Measurements from ENCODE around the gene BTNL3. TPM values are rescaled to one million over a fixed set of nuclear protein-coding genes. Genes with fewer than 3 reads are reported as not detected.

The BTNL3 gene, protein sequence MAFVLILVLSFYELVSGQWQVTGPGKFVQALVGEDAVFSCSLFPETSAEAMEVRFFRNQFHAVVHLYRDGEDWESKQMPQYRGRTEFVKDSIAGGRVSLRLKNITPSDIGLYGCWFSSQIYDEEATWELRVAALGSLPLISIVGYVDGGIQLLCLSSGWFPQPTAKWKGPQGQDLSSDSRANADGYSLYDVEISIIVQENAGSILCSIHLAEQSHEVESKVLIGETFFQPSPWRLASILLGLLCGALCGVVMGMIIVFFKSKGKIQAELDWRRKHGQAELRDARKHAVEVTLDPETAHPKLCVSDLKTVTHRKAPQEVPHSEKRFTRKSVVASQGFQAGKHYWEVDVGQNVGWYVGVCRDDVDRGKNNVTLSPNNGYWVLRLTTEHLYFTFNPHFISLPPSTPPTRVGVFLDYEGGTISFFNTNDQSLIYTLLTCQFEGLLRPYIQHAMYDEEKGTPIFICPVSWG
- total RNA-seq, result 1 to 10 TPM in 3 of 7 donors, under 1 TPM in 2, not detected in 2; 0.37 to 2.4 (median 1.0) TPM
- polyA plus RNA-seq, result under 1 TPM; 0.09 to 0.13 (median 0.13) TPM
- long read RNA-seq, donor 1, partial matches to known transcripts, result 0 of 1 reads
- long read RNA-seq, donor 1, other reads (novel, unspliced or antisense), result 0 of 1 reads
- long read RNA-seq, donor 2, result 0 reads

DNA sequence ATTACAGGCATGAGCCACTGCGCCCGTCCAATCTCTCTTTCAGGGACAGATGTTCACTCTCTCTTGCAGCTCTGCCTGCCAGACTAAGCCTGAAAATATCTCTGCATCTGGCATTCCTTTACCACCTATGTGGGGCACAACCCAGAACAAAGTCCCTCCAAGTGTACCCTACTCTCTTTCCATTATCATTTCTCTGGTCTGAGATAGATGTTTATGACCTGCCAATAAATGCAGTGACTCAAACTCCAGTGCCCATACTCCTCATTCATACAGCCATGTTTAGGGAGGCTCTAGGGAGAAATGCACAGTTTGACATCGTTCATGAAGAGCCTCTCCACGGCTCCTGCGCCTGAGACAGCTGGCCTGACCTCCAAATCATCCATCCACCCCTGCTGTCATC, at the start of gene BTNL3:
Gene BTNL3, plus strand, starts transcription at position 255 of the 400 bp plus-strand sequence. CDS start 183 bp downstream, outside the sequence.
- DNase-seq, result no peak
- 72 to 97% (median 82%) methylated on average over 5 of the region's 5 CpGs for WGBS, 5 donors

DNA sequence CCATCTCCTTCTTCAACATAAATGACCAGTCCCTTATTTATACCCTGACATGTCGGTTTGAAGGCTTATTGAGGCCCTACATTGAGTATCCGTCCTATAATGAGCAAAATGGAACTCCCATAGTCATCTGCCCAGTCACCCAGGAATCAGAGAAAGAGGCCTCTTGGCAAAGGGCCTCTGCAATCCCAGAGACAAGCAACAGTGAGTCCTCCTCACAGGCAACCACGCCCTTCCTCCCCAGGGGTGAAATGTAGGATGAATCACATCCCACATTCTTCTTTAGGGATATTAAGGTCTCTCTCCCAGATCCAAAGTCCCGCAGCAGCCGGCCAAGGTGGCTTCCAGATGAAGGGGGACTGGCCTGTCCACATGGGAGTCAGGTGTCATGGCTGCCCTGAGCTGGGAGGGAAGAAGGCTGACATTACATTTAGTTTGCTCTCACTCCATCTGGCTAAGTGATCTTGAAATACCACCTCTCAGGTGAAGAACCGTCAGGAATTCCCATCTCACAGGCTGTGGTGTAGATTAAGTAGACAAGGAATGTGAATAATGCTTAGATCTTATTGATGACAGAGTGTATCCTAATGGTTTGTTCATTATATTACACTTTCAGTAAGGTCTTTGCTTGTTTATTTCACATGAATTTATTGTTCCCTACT, 38.2 kb upstream of the BTNL3 start:
- Histone ChIP-seq H3K27ac (no peak overlapping the region), H3K4me3 (no peak overlapping the region), H3K27me3 (replicated peaks in 1 of 7) (no peaks in the 10 kb centered on the region), H3K9me3 (no peaks in the 10 kb centered on the region), H3K36me3 (peaks cover 0 to 5% (median 0%) of the 10 kb centered on the region in 6 donors), H3K4me1 (no peaks in the 10 kb centered on the region)
- DNase-seq, result no peak
- 68 to 89% (median 83%) methylated on average over 6 of the region's 6 CpGs for WGBS, 5 donors
- intact Hi-C loops (cut with DNase I; ENCODE audit: low total_unique reads), result no loop called here
- TF ChIP-seq, protein P1, sequence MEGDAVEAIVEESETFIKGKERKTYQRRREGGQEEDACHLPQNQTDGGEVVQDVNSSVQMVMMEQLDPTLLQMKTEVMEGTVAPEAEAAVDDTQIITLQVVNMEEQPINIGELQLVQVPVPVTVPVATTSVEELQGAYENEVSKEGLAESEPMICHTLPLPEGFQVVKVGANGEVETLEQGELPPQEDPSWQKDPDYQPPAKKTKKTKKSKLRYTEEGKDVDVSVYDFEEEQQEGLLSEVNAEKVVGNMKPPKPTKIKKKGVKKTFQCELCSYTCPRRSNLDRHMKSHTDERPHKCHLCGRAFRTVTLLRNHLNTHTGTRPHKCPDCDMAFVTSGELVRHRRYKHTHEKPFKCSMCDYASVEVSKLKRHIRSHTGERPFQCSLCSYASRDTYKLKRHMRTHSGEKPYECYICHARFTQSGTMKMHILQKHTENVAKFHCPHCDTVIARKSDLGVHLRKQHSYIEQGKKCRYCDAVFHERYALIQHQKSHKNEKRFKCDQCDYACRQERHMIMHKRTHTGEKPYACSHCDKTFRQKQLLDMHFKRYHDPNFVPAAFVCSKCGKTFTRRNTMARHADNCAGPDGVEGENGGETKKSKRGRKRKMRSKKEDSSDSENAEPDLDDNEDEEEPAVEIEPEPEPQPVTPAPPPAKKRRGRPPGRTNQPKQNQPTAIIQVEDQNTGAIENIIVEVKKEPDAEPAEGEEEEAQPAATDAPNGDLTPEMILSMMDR (IDR thresholded peaks at IDR 0.05 in 8 of 11, conservative IDR thresholded peaks at IDR 0.05 in 3 of 11), result no peak
- TF ChIP-seq POLR2A (IDR thresholded peaks at IDR 0.05) (no peak), POLR2AphosphoS5 (IDR thresholded peaks at IDR 0.05) (no peak)

More for the DNA sequence above, at the start of gene BTNL3:
- peaks cover 0 to 19% (median 0%) of the 10 kb centered on the region in 6 donors for H3K4me1 ChIP-seq
- peak within 1 kb of the TSS in 1 of 8 donors; percentile 43 for H3K27ac ChIP-seq
- intact Hi-C loops (cut with DNase I; ENCODE audit: low total_unique reads), result no loop called here
- peaks cover 0 to 4% (median 0%) of the 10 kb centered on the region in 8 donors for H3K9me3 ChIP-seq
- no peaks in the 10 kb centered on the region for H3K27me3 ChIP-seq (replicated peaks in 1 of 7)
- H3K36me3 ChIP-seq, result no peaks in the 10 kb centered on the region
- no peak within 1 kb of the TSS for H3K4me3 ChIP-seq
- TF ChIP-seq, protein P1 (IDR thresholded peaks at IDR 0.05 in 8 of 11, conservative IDR thresholded peaks at IDR 0.05 in 3 of 11), result no peak
- TF ChIP-seq POLR2AphosphoS5 (IDR thresholded peaks at IDR 0.05), result no peak
- TF ChIP-seq POLR2A (IDR thresholded peaks at IDR 0.05), result no peak

DNA sequence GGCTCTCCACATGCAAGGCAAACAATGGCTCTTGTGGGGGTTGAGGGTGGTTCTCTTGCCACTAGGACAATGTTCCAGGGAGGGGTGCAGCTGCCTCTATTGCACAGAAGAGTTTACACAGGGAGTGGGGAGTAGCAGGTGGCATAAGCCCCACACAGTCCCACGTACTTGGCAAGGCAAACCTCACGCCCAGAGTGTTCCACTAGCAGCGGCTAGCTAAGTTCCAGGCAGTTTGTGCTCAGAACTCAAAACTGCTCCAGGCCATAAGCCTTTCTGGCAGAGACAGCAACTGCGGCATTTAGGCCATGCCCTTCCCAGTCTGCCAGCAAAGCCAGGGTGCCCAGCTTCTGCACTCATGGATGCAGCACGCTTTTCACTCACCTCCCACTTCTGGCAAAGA, 29.0 kb upstream of the BTNL3 start:
- Histone ChIP-seq H3K27ac (no peak overlapping the region), H3K9me3 (no peaks in the 10 kb centered on the region), H3K4me3 (no peak overlapping the region), H3K4me1 (no peaks in the 10 kb centered on the region), H3K27me3 (replicated peaks in 1 of 7) (no peaks in the 10 kb centered on the region), H3K36me3 (no peaks in the 10 kb centered on the region)
- intact Hi-C loops (cut with DNase I; ENCODE audit: low total_unique reads), result no loop called here
- WGBS, 5 donors, result 88 to 100% (median 91%) methylated on average over 1 to 5 of the region's 5 CpGs
- no peak for DNase-seq
- no peak for TF ChIP-seq POLR2A (IDR thresholded peaks at IDR 0.05)
- TF ChIP-seq POLR2AphosphoS5 (IDR thresholded peaks at IDR 0.05), result no peak
- TF ChIP-seq, protein P1 (IDR thresholded peaks at IDR 0.05 in 8 of 11, conservative IDR thresholded peaks at IDR 0.05 in 3 of 11), result no peak
